ENCODE data around the gene SMIM3.

- TF ChIP-seq TAF1 (IDR thresholded peaks at IDR 0.05; ENCODE audit: borderline replicate concordance, insufficient read depth, low read length) (no peak), POLR2AphosphoS5 (IDR thresholded peaks at IDR 0.05; ENCODE audit: low read depth, low read length) (no peak), REST (IDR thresholded peaks at IDR 0.05; ENCODE audit: insufficient read depth in 1 of 2, low read depth in 2 of 2, low read length in 2 of 2) (no peak), SIN3A (IDR thresholded peaks at IDR 0.05; ENCODE audit: borderline replicate concordance, insufficient read depth, low read length) (no peak)
Measured at GRCh38 chr5:150788977-150789376, 10.4 kb downstream of the SMIM3 start.

Measured in PFSK-1 (cell line).